Skeletal muscle cell (primary cell): ENCODE measurements around the gene THBS1.

Experiments
- DNase-seq: peaks from one replicate; pipeline ENCODE4 v3.0.0-alpha.2; 2010; ENCODE audit warnings: low read depth
- H3K4me3 ChIP-seq: 2 replicates; pipeline ENCODE4 v1.5.1; 2011; ENCODE audit warnings: low read depth, mild to moderate bottlenecking, control low read depth, low read length, moderate library complexity

Gene THBS1

DNA sequence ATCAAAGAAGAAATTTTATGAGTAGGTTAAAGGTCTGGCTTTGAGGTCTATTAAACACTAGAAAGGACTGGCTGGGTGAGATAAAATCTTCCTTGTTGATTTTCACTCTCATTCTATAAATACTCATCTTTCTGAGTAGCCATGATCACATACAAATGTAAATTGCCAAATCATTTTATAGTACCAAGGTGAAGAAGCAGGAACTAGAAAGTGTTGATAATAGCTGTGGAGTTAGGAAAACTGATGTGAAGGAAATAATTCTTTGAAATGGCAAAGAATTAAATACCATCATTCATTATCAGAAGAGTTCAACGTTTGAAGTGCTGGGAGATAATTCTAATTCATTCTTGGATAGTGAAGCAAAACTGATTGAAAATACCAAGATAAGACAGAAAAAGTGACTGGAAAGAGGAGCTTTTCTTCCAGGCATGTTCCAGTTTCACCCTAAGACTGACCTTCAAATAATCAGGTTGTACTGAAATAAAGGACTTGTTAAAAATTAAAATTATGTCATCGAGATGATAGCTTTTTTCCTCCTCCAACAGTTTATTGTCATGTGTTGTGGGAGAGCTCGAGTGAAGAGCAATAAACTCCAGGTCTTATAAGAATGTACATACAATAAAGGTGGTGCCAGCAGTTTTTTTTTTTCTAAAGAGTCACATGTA is 17.4 kb downstream of the THBS1 start:
- no peak for DNase-seq

DNA sequence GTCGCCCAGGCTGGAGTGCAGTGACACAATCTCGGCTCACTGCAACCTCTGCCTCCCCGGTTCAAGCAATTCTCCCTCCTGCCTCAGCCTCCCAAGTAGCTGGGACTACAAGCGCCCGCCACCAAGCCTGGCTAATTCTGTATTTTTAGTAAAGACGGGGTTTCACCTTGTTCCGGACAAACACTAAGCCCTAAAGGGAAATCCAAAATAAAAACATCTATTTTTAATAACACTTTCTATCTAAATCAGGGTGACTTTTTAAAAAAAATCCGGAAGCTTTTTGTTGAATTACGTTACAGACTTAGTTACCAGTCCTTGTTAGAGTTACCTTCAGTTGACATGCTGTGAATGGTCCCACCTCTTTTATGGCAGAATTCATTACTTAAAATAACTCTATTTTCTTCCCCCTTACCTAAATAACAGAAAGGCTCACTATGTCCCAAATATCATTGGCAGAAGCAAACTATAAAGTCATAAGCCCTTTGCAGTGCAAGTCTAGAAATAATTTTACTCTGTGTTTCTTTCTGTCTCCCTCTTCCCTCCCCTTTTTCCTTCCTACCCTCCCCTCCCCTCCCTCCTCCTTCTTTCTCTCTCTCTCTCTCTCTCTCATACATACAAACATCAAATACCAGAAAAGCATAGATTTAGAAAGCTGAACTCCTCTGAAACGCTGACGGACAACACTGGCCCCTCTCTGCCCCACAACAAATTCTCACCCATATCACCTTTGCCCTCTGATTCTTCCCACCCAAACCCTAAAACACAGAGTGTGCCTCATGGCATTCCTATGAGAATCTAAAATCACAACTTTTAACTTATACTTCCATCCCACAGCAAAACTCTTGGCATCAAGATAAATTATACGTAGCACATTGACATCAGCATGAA is 18.3 kb downstream of the THBS1 start:
- DNase-seq, result no peak
- no peak overlapping the region for H3K4me3 ChIP-seq

More for the DNA sequence above, 17.4 kb downstream of the THBS1 start:
- no peak overlapping the region for H3K4me3 ChIP-seq

DNA sequence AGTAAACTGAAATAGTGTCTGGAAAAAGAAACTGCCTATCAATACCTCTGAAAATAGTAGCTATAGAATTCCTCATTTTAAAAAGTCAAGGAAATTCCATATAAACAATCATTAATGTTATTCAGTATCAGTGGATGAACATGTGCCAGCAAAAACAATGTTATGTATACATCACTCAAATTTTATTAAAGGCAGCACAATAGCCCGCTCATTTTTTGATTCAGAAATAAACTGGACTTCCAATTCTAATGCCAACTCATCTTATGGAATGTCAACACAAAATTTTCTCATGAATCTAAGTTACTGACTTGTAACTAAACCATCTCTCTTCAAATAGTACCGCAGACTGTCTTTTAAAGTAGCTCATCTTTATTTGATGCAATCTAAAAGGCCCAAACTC is 19.0 kb downstream of the THBS1 start:
- no peak for DNase-seq
- H3K4me3 ChIP-seq, result no peak overlapping the region

DNA sequence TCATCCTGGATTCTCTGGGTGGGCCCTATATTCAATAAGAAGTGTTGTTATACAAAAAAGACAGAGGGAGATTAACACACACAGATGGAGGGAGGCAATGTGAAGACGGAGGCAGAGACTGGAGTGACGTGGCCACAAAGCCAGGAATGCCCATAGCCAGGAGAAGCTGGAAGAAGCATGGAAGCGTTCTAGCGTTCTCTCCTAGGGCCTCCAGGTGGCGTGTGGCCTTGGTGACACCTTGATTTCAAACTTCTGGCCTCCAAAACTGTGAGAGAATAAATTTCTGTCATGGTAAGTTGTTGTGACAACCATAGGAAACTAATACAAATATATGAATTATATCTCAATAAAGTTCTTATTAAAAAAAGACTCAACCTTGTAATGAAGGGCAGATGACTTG is 21.3 kb downstream of the THBS1 start:
- no peak for DNase-seq
- no peak overlapping the region for H3K4me3 ChIP-seq

DNA sequence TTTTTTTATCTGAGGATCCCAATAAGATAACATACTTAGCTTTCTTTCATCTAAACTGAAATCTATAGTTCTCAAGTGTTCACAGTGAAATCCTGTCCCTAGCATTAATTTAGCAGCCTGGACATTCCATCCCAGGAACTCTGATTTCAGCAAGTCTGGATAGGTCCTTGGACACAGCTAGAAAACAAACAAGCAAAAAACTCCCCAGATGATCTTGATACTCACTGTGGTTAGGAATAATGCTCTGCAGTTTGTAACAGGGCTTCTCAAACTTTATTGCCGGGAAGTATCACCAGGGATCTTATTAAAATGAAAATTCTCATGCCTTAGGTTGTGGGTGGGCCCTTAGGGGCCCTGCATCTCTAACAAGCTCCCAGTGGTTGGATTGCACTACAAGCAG is 24.3 kb downstream of the THBS1 start:
- DNase-seq, result no peak
- H3K4me3 ChIP-seq, result no peak overlapping the region

DNA sequence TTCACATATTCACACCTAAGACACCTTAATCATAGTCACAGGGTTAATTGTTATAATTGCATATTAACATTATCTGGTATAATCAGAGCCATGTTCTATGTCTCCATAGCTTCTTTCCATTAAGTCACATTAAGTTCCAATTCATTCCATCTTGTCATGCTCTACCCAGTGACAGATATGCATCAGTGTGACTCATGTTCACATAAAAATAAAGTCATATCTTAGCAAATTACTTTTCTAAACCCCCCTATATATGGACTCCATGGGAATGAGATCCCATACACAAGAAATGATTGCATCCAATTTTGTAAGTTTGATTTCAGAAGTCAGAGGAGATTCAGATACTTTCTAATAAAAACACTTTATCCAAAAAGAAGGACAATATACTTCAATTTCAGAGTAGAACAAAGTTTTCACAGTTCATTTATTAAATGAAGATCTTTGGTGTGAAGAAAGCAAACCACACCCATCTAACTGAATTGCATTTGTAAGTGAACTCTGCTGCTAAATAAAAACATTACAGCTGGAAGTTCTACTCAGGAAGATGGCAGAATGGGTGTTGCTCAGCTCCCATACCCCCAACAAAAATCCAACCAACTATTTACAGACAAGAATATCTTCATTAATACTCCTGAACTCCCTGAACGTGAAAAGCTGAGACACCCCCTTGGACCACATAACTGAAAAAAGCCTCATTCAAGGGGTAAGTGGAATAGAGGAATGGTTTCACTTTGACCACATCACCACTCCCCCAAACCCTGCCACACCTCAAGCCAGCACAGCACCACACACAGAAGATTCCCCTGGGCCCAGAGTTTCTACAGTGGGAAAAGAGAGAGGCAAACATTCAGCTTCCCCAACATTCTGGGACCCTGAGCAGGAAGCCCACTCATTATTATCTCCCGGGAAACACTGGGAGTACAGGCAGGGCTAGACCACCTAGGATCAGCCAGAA is 27.6 kb downstream of the THBS1 start:
- DNase-seq, result no peak

DNA sequence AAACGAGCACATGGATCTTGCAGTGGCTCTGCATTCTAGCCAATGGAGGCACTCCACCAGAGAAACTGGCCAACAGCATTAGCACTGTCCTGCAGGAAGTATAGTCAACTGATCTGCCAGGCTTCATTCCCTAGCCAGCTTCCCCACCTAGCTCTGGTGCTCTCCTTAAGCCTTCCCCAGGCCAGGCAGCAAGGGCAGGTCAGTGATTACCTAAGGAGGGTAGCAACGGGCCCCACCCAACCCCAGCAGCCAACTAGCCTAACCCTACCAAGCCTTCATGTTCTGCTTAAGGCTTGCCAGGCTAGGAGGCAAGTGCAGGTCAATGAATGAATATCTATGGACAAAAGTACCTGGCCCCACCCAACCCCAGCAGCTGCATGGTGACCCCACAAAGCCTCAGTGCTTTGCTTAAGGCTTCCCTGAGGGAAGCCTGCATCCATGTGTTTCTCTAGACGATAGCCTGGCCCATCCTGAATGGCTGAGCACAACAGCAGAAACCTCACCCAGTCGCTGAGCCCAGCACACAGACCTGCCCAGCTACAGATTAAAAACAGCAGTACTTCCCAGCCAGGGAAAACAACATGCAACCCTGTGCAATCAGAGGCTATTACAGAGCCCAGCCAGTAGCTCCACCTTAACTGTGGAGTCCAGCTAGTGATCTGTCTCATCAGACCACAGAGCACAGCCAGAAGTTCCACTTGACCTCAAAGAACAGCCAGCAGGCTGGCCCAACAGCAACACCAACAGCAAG is 28.5 kb downstream of the THBS1 start:
- H3K4me3 ChIP-seq, result no peak overlapping the region
- no peak for DNase-seq

More for the DNA sequence above, 27.6 kb downstream of the THBS1 start:
- H3K4me3 ChIP-seq, result no peak overlapping the region

DNA sequence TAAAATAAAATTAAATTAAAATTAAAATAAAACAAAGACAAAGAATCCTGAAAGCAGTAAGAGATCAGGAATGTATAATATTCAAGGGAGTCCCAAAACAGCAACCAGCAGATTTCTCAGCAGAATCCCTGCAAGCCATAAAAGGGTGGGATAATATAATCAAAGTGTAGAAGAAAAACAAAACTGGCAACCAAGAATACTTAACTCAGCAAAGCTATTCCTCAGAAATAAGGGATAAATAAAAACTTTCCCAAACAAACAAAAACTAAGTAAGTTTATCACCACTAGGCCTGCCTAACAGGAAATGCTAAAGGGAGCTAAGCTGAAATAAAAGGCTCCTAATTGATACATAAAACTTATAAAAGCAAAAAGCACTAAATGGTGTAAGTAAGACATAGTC is 29.8 kb downstream of the THBS1 start:
- DNase-seq, result no peak
- H3K4me3 ChIP-seq, result no peak overlapping the region

DNA sequence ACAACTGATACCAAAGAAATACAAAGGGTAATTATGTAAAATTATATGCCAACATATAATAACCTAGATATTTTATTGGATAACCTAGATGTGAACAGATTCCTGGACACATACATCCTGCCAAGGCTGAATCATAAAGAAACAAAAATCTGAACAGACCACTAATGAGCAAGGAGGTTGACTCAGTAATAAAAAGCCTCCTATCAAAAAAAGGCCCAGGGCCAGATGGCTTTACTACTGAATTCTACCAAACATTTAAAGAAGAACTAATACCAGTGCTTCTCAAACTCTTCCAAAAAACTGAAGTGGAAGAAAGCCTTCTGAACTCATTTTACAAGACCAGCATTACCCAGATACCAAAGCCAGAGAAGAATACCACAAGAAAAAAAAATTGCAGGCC is 32.4 kb downstream of the THBS1 start:
- no peak for DNase-seq
- H3K4me3 ChIP-seq, result no peak overlapping the region

DNA sequence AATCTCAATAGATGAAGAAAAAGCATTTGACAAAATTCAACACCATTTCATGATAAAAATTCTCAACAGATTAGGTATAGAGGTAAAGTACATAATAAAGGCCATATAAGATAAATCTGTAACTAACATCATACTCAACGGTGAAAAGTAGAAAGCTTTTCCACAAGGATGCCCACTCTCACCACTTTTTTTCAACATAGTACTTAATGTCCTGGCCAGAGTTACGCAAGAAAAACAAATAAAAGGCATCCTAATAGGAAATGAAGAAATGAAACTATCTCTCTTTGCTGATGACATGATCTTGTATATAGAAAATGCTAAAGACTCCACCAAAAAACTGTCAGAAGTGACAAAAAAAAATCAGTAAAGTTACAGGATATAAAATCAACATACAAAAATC is 33.0 kb downstream of the THBS1 start:
- no peak overlapping the region for H3K4me3 ChIP-seq
- DNase-seq, result no peak

DNA sequence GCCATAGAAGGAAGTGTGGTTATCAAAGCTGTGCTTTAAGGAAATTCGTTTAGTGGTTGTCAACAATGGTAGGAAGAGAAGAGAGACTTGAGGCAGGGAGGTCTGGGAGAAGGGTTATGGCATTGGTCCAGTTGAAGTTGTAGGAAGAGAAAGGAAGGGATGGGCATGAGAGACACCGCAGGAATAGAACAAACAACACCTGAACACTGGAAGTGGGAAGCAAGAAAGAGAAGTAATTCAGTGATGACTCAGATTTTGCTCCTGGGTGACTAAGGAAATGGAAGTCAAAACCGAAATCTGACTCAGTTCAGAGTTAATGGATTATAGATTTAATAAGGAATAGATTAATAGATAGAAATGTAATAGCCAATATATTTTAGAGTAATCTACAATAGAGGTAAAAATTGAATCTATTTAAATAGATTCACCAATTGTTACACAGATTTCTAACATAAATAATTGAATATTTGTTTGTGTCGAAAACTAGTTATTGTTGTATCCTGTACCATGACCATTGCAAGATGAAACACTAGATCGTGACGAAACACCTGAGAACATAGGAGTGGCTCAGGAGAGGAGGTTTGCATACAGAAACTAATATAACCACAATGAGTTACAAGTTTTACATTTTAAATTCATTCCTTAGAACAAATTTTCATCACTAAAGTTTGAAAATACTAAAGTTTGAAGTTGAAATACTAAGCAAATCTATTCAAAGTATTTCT is 36.0 kb downstream of the THBS1 start:
- no peak overlapping the region for H3K4me3 ChIP-seq
- DNase-seq, result no peak

DNA sequence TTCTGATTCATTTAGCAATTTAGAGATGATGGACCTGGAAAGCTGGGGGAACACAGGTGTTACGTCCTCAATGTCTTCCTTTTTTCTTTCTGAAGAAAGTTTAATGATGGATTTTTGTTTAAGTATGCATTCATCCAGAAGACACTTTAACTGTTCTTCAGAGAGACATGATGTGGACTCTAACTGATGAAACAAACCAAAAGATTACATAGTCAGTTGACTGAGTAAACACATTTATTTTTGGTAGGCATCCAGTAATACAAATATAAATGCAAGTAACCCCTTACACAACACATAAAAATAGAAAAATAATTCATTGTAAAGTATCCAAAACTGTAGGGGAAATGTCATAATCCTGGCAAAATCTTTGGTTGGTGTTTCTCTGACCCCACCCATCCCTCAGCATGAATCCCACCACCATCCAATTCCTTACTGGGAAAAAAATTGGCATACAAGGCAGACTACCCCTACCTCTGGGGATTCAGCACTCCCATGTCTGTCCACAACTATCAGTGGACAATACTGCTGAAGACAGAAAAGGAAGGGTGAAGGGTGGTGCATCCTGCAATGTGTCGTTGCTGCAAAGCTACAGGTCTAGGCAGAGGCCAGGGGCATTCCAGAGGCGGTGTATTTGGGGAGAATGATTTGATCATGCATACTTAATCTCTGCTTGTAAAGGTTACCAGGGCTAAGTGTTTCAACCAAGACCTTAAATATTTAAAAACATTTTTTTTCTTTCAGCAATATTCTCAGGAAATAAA is 37.4 kb downstream of the THBS1 start:
- DNase-seq, result no peak
- H3K4me3 ChIP-seq, result no peak overlapping the region

DNA sequence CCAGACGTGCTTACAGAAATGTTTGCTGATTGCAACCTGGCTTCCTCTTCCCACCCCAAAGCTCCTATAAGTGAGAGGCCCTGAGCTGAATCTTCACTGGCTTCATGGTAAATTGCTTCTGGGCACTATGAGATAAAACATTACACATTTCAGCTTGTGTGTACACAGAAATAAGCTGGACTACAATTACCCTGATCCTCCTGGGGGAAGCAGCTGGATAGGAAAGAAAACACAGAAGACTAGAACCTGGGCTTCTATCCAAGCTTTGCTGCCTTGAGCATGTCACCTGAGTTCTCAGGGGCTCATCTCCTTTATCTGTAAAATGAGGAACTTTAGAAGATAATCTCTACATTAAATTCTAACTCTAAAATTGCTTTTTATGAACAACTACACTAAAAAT is 40.3 kb downstream of the THBS1 start:
- DNase-seq, result no peak
- H3K4me3 ChIP-seq, result no peak overlapping the region

DNA sequence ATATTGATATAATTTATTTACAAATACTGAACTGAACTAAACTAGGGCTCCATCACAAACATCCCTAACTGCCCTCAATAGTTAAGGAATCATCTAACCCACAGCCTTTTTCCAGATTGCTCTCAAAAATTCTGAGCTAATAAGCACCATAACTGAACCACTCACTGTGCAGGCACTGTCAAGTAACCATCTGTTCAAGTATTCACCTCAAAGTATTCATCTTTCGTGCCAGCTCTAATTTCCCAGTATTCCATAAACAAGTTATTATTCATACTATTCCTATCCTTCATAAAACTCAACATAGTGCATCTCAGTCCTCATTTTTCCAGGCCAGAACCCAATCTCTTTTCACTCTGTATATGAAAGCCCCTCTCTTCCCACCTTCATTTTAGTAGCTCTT is 41.1 kb downstream of the THBS1 start:
- no peak for DNase-seq

DNA sequence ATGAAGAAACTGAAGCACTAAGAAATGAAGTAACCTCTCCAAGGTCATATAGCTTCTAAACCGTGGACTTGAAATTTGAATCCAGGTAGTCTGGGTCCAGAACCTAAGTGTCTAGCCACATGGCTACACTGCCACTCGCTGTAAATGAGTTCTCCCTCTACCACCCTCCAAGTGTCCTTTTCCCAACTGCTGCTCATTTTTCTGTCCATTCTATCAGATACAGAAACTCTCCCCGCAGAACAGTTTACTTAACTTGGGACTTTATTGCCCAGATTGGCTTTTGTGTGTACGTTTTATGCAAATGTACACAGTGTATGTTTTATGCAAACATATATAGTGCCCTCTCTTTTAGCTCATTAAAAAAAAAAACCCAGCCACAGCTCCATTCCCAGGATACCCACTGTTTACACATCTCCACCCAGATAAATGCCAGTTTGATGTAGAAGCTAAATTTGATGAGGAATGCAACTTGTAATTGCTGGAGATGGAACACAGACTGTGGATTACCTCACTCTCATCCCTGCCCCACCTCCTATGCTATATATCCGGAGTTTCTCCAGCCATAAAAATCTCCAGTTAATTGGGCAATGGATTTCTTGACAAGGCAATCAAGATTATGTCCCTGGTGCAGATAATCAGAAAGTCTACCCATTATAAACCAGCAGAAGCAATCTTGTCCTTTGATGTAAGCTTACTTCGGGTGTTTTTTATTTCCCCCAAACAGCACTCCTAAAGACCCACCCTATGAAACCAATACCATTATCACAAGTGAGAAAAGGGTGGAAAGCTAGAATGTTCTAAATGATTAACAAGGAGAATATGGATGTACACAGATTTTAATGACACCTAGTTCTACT is 42.0 kb downstream of the THBS1 start:
- H3K4me3 ChIP-seq, result no peak overlapping the region
- DNase-seq, result no peak

More for the DNA sequence above, 41.1 kb downstream of the THBS1 start:
- no peak overlapping the region for H3K4me3 ChIP-seq

DNA sequence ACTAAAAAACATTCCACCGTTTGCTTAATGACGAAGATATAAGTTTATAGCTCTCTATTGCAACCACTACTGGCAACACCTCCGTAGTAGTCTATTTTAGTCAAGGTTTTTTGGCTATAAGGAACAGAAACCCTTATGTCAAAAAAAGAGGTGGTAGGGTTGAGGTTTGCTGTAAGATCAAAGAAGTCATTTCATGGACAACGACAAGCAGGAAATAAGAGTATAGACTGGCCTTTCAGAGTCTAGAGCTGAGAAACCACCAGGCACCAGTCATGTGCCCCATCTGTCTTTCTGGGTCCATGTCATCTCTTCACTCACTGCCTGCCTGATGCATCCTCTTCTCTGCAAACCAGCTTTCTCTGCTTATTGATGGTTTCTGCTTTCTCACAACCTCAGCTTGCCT is 42.7 kb downstream of the THBS1 start:
- no peak overlapping the region for H3K4me3 ChIP-seq
- DNase-seq, result no peak

DNA sequence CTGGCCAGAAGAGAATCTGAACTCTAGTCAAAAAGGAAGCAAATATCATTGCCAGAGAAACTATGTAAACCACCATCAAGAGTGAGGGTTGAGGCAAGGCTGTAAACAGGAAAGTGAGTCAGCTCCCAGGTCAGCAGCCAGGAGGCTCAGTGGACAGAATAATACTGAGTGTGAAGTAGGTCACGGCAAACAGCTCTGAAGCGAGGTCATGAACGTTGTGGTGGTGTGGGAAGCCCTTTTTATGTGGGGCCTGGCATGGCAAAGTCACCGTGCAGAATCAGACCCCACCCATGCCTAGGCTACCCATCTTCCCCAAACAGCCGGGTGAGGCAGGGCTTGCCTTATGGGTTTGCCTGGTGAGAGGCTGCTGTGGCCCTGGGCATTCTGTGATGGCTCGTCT is 43.9 kb downstream of the THBS1 start:
- DNase-seq, result peak; percentile 76
- no peak overlapping the region for H3K4me3 ChIP-seq
